Activated CD8-positive, alpha-beta memory T cell treated with anti-CD3 and anti-CD28 coated beads for 24 hours (primary cell): ENCODE results near the gene LSM10.

Experiments used
- DNase-seq: peaks from one replicate; pipeline ENCODE4 v3.0.0-alpha.2; 2020

LSM10 gene

DNA sequence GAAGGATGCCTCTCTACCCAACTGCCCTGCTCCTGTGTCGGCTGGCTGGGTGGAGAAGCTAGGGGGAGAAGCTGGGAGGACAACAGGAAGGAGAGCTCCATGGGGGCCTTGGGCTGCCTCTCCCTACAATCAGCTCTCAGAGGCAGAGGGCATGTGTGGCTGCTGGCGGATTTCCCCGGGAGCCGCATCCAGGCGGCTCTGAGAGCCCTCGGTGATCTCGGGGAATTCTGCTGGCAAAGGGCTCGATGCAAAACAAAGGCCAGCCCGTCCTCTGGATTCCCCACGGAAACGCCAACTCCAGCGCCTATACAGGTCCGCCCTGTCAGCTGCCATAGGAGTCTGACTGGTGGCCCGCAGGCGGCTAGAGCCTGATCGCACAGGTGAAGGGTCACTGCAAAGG, 47.9 kb downstream of the LSM10 start:
- no peak for DNase-seq

GRCh38 chr1:36349241-36349671, 48.5 kb downstream of the LSM10 start:
- no peak for DNase-seq

- no peak for DNase-seq
These were observed 50.9 kb downstream of the LSM10 start for GRCh38 chr1:36346741-36347370.

DNA sequence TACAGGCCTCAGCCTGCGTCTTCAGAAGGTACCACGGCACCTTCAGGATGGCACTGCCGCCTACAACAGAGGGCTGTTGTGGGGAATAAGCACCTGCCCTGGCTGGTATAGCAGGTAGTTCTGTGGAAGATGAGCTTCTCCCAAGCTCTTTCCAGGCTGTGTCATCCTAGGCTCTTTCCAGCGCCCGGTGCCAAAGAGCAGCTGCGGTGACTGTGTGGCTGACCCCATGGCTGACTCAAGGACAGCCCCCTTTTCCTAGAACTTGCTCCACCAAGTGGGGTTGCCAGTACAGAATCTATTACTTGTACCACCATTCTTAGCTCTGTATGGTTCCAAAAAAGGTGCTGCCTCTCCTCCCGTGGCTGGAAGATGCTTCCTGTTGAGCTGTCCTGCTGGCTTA, 52.4 kb downstream of the LSM10 start:
- DNase-seq, result no peak

- no peak for DNase-seq
These were observed 53.4 kb downstream of the LSM10 start for GRCh38 chr1:36344395-36344680.

DNA sequence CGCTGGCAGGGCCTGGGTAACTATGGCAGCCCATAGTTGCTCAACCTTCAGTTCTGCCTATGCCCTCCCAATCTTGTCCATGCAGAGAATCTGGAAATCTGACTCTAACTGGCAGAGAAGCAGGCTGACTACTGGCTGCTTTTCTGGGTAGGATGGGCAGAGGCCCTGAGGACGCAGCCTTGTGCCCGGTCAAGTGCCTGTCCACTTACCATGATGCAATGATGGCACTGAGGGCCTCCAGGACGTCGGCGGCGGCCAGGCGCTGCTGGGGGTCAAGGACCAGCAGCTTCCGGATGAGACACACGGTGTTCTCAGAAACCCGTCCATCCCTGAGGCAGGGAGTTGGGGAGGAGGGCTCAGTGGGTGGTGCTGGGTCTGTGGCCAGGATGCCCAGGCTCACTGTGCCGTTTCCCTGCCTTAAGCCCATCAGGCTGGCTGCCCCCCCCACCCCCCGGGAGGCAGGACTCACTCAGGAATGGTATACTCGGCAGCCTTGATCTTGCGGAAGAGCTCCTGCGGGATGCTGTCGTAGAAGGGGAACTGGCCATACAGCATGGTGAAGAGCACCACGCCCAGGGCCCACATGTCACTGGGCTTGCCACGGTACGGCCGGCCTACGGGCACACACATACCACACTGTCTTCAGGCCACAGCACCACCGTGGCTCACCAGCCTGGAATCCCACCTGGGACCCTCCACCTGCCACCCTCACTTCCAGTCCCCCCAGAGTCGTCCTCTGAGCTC, 53.9 kb downstream of the LSM10 start:
- DNase-seq, result no peak
